Vagina (tissue), 2 donors: ENCODE measurements around the gene MTURN.

Experiments
- POLR2A ChIP-seq, 2 donors: fragments of 450-650 bp; IDR thresholded peaks; one replicate each; pipeline ENCODE4 v1.6.1; 2017; ENCODE audit warnings: antibody characterized with exemption in 2 of 2, mild to moderate bottlenecking in 2 of 2, moderate library complexity in 2 of 2
- TF ChIP-seq, protein P1 (sequence below), 3 experiments: fragments of 450-650 bp in 2 of 3; fragments of 200-600 bp in 1 of 3; sonication (generic) in 1 of 3; IDR thresholded peaks; one replicate each; pipeline ENCODE4 v1.5.1; 2017 to 2019; ENCODE audit warnings: antibody characterized with exemption in 3 of 3, mild to moderate bottlenecking in 2 of 3, moderate library complexity in 2 of 3

DNA sequence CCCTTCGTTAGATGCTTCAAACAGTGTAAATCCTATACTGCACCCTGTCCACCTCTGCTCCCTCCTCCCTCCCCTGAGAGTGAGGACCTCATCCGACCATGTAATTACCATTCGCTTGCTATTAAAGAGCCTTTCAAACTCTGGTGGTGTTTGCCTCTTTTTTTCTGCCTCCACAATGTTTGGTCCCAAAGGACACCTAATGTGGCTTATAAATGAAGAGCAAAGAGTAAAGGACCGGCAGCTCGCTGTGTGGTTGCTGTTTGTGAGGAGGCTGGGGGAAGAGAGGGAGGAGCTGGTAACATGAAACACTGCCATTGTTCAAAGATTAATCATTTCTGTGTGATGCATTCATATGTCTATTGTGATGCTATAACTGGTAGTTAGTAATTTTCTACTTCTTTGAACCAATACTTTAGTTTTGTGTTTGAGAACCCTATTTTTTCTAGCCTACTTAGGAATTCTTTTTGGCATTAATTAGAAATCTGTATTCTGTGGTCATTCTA, 27.9 kb downstream of the MTURN start:
- TF ChIP-seq POLR2A (IDR thresholded peaks at IDR 0.05) = no peak
- TF ChIP-seq, protein P1, sequence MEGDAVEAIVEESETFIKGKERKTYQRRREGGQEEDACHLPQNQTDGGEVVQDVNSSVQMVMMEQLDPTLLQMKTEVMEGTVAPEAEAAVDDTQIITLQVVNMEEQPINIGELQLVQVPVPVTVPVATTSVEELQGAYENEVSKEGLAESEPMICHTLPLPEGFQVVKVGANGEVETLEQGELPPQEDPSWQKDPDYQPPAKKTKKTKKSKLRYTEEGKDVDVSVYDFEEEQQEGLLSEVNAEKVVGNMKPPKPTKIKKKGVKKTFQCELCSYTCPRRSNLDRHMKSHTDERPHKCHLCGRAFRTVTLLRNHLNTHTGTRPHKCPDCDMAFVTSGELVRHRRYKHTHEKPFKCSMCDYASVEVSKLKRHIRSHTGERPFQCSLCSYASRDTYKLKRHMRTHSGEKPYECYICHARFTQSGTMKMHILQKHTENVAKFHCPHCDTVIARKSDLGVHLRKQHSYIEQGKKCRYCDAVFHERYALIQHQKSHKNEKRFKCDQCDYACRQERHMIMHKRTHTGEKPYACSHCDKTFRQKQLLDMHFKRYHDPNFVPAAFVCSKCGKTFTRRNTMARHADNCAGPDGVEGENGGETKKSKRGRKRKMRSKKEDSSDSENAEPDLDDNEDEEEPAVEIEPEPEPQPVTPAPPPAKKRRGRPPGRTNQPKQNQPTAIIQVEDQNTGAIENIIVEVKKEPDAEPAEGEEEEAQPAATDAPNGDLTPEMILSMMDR (IDR thresholded peaks at IDR 0.05) = no peak
